DOHH2 (cell line): ENCODE data around the gene MOB1A.

ENCODE experiments used
- H3F3A ChIP-seq: fragments of 200-600 bp; sonication (generic), shearing (Covaris generic); 2 replicates; pipeline ENCODE4 v1.6.0; 2016; ENCODE audit warnings: antibody characterized with exemption, mild to moderate bottlenecking; ENCODE audit not compliant: control insufficient read depth, insufficient read depth
- H3K27ac ChIP-seq: fragments of 200-600 bp; sonication (generic); 2 replicates; pipeline ENCODE4 v1.5.1; 2014; ENCODE audit warnings: low read depth, mild to moderate bottlenecking, low read length, moderate library complexity
- H3K27me3 ChIP-seq: fragments of 200-600 bp; sonication (generic); 2 replicates; pipeline ENCODE4 v1.6.1; 2014; ENCODE audit warnings: mild to moderate bottlenecking, low read length, mixed read lengths; ENCODE audit not compliant: control insufficient read depth
- H3K36me3 ChIP-seq: fragments of 200-600 bp; sonication (generic); 2 replicates; pipeline ENCODE4 v1.6.1; 2014; ENCODE audit warnings: mild to moderate bottlenecking, low read length, moderate library complexity, mixed read lengths; ENCODE audit not compliant: control insufficient read depth
- H3K4me1 ChIP-seq: fragments of 200-600 bp; sonication (generic); 2 replicates; pipeline ENCODE4 v1.6.1; 2014; ENCODE audit warnings: mild to moderate bottlenecking, low read length, mixed read lengths; ENCODE audit not compliant: control insufficient read depth
- H3K4me2 ChIP-seq: fragments of 200-600 bp; sonication (generic); 2 replicates; pipeline ENCODE4 v1.6.0; 2014; ENCODE audit warnings: mild to moderate bottlenecking, low read length, moderate library complexity
- H3K4me3 ChIP-seq: fragments of 200-600 bp; sonication (generic); 2 replicates; pipeline ENCODE4 v1.5.1; 2014; ENCODE audit warnings: mild to moderate bottlenecking, low read length, mixed read lengths
- H3K79me2 ChIP-seq: fragments of 200-600 bp; sonication (generic); 2 replicates; pipeline ENCODE4 v1.6.1; 2014; ENCODE audit warnings: mild to moderate bottlenecking, low read length, mixed read lengths; ENCODE audit not compliant: control insufficient read depth
- H3K9me2 ChIP-seq: fragments of 200-600 bp; sonication (generic); replicated peaks from 2 replicates; pipeline ENCODE4 v1.6.1; 2014; ENCODE audit warnings: mild to moderate bottlenecking, low read length, mixed read lengths; ENCODE audit not compliant: control insufficient read depth
- H3K9me3 ChIP-seq: fragments of 200-600 bp; sonication (generic); 2 replicates; pipeline ENCODE4 v1.6.1; 2014; ENCODE audit warnings: antibody characterized with exemption, low read length, mixed read lengths; ENCODE audit not compliant: control insufficient read depth, insufficient read depth
- H4K20me1 ChIP-seq: fragments of 200-600 bp; sonication (generic); 2 replicates; pipeline ENCODE4 v1.6.0; 2014; ENCODE audit warnings: low read depth, mild to moderate bottlenecking, antibody characterized with exemption, low read length, moderate library complexity; ENCODE audit not compliant: control insufficient read depth, insufficient read depth
- CTCF ChIP-seq: fragments of 200-600 bp; sonication (generic); IDR thresholded peaks from one replicate; pipeline ENCODE4 v1.5.1; 2014; ENCODE audit warnings: antibody characterized with exemption, mild to moderate bottlenecking, low read depth, low read length; ENCODE audit not compliant: poor library complexity, severe bottlenecking
- EZH2phosphoT487 ChIP-seq: fragments of 200-600 bp; sonication (generic); IDR thresholded peaks from 2 replicates; pipeline ENCODE4 v1.6.1; 2017; ENCODE audit warnings: borderline replicate concordance, mild to moderate bottlenecking, antibody characterized with exemption, low read length, moderate library complexity, mixed read lengths

MOB1A gene

GRCh38 chr2:74103763-74104162, 74.9 kb downstream of the MOB1A start:
- Histone ChIP-seq H3K27ac (no peak overlapping the region), H3K4me3 (no peak overlapping the region), H3K79me2 (no peaks in the 10 kb centered on the region), H3K9me2 (no peaks in the 10 kb centered on the region), H3K36me3 (peaks cover 42% of the 10 kb centered on the region), H4K20me1 (no peaks in the 10 kb centered on the region), H3F3A (peaks cover 2% of the 10 kb centered on the region; the same call in 1 of the 2 replicates), H3K27me3 (no peaks in the 10 kb centered on the region), H3K9me3 (no peaks in the 10 kb centered on the region), H3K4me1 (no peaks in the 10 kb centered on the region), H3K4me2 (no peak overlapping the region)
- no peak for TF ChIP-seq CTCF
- no peak for TF ChIP-seq EZH2phosphoT487
